Posterior vena cava (tissue), 2 donors: ENCODE results near the gene ZMYND8. TPM values are rescaled to one million over a fixed set of nuclear protein-coding genes. Genes with fewer than 3 reads are reported as not detected.
"Not testable (repeated sequence)": the region's sequence is repeated elsewhere in the genome, so short reads cannot be mapped to it uniquely, and the experiment has no call there.

Experiments used
- DNase-seq: peaks from one replicate; pipeline ENCODE4 v3.0.0-alpha.2; 2020; ENCODE audit warnings: low spot score
- intact Hi-C, 2 donors: fragments of 100-400 bp; cut with DNase I; formaldehyde crosslinking; loops; one replicate each; pipeline versions ENCODE4 v1.14.1 to v1.14.2; 2022 to 2023
- total RNA-seq, 2 donors: library from RNA; stranded (reverse); fragmentation: NEBNext Ultra II Directional; extraction: Animal tissue kit (Norgen Biotek cat#: 25700); gene quantifications; one replicate each; pipeline ENCODE4 v1.2.1, GENCODE V29; 2021
- donor health status: DM: yes; HTN: yes; CAD: no.
- donor health status: DM: yes; HTN: yes; CAD: no.

The ZMYND8 gene
- total RNA-seq, 2 donors from 2014 or later, result 28.0 to 29.3 TPM

DNA sequence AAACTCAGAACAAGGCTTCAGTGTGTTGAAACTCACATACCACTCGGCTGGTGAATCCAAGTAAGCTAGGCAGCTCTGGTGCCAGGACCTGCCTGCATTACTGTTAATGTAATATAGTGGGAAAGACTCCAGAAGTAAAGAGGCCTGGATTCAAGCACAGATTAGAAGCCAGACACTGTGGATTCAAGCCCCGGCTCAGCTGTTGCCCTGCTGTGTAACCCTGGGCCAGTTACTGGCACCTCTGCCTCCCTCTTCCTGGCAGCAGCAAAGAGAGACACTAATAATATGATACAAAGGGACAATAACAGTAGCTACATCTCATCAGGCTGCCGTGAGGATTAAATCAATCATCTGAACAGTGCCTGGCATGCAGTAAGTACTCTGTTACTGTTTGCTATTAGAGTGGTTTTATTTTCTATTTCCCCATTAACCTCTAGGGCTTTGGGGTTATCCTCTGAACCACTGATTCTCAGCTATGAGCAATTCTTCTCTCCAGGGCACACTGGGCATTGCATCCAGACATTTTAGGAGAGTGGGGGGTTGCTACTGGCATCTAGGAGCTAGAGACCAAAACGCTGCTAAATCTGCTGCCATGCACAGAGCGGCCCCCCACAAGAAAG lies 92.9 kb downstream of the ZMYND8 start:
- intact Hi-C loops, result no loop called here
- no peak for DNase-seq

- intact Hi-C loops, result no loop called here
- no peak for DNase-seq
These were observed 93.4 kb downstream of the ZMYND8 start for GRCh38 chr20:47263080-47263464.

- no peak for DNase-seq
- intact Hi-C loops, result no loop called here
These were observed 94.0 kb downstream of the ZMYND8 start for GRCh38 chr20:47262365-47263013.

- no peak for DNase-seq
- intact Hi-C loops, result no loop called here
These were observed 94.5 kb downstream of the ZMYND8 start for GRCh38 chr20:47262008-47262364.

- intact Hi-C loops, result not testable (repeated sequence)
These were observed 95.2 kb downstream of the ZMYND8 start for GRCh38 chr20:47261161-47261774.

DNA sequence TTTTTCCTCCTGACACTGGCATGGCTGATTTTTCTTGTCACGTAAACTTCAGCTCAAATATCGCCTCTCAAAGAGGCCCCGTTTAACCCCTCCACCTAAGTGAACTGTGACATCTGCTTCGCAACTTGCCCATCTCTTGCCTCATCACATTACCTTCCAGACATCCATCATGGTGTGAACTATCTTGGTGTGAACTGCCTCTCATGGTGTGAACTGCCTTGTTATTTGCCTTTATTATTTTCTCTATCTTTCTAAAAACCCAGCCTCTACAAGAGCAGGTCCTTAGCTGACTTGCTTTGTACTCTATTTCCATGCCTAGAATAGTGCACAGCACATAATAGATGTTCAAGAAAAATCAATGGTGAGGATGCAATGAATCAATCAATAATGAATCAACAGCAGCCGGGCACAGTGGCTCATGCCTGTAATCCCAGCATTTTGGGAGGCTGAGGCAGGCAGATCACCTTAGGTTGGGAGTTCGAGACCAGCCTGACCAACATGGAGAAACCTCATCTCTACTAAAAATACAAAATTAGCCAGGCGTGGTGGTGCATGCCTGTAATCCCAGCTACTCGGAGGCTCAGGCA lies 95.9 kb downstream of the ZMYND8 start:
- DNase-seq, intact Hi-C loops: not testable (repeated sequence)

More at GRCh38 chr20:47261161-47261774, 95.2 kb downstream of the ZMYND8 start:
- not testable (repeated sequence) for DNase-seq

- no peak for DNase-seq
- intact Hi-C loops, result no loop called here
These were observed 97.5 kb downstream of the ZMYND8 start for GRCh38 chr20:47258745-47259695.

DNA sequence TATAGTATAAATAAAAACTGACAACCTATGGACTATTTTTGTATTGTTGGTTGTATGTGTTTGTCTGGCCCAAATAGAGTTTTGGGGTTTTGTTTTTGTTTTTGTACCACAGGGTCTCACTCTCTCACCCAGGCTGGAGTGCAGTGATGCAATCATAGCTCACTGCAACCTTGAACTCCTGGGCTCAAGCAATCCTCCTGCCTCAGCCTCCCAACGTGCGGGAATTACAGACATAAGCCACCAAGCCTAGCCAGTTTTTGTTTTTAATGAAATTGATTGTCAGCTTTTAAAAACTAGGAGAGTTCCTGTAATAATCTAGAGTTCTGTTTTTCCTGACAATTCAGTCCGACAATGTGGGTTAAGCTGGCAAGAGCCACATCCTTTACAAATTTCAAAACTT lies 98.7 kb downstream of the ZMYND8 start:
- DNase-seq, result no peak
- intact Hi-C loops, result no loop called here

DNA sequence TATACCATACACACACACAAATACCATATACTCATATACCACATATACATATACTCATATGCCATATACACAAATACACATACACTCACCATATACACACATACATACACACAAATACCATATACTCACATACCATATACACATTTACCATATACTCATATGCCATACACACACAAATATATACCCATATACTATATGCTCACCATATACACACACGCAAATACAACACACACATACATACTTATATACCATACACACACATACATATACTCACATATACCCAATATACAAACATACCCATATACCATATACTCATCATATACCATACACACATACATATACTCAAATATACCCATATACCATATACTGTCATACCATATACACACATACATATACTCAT lies 99.2 kb downstream of the ZMYND8 start:
- DNase-seq, result no peak
- intact Hi-C loops, result no loop called here

- intact Hi-C loops, result no loop called here
- no peak for DNase-seq
These were observed 99.7 kb downstream of the ZMYND8 start for GRCh38 chr20:47256668-47257236.

DNA sequence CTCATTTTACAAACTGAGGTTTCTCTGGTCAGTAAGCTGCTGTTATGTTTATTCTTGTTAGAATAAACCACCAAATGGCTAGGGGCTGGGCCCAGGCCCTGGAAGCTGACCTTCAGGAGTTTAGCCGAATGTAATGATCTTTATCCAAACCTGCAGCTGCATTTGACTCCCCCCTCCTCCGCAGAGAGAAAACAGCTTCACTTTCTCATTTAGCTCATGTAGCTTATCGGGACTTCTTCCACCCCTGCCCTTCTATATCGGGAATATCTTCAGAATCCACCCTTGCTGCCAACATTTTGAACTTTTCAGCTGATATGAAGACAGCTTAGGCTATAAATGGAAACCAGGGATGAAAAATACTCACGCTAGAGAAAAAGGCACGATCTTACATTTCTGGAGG lies 102.6 kb downstream of the ZMYND8 start:
- intact Hi-C loops, result loop anchor here in 1 of 2 donors (5.0 kb wide), 1 partner anchor 1107 kb away; no protein-coding TSS in a partner anchor
- DNase-seq, result no peak

DNA sequence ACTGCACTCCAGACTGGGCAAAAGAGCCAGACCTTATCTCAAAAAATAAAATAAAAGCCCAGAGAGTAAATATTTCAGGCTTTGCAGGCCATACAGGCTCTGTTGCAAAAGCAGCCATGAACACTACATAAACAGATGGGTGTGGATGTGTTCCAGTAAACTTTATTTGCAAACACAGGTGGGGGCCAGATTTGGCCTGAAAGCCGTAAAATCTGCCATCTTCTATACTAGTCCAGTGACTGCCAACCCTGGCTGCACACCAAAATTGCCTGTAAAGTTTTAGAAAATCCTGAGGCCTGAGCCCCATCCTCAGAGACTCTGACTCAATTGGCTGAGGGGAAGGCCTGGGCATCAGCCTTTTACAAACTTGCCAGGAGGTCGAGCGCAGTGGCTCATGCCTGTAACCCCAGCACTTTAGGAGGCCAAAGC lies 103.6 kb downstream of the ZMYND8 start:
- no peak for DNase-seq
- intact Hi-C loops, result loop anchor here in 1 of 2 donors (5.0 kb wide), 1 partner anchor 1106 kb away; no protein-coding TSS in a partner anchor

DNA sequence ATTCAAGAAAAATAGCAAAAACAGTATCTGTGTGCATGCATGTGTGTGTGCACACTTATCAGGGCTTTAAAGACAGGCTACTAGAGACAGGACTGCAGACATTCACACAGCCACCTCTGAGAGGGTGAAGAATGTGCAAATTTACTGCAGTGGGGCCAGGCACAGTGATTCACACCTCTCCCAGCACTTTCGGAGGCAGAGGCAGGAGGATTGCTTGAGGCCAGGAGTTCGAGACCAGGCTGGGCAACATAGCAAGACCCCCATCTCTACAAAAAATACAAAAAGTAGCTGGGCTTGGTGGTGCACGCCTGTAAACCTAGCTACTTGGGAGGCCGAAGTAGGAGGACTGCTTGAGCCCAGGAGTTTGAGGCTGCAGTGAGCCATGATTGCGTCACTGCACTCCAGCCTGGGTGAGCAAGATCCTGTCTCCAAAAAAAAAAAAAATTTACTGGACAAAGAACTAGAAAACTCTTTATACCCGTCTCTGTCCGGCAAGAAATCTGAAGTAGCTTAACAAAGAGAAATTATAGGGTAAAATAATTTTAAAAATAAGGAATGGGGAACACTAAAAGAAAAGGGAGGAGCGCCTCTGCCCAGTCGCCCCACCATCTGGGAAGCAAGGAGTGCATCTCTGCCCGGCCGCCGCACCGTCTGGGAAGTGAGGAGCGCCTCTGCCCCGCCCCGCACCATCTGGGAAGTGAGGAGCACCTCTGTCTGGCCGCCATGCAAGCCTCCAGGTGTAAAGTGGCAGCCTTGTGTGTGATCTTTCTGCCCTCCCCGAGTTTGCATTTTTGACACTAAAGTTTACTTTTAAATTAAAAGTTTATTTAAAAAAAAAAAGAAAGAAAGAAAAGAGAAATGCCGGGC lies 105.1 kb downstream of the ZMYND8 start:
- intact Hi-C loops, result loop anchor here in 1 of 2 donors (5.0 kb wide), 1 partner anchor 1104 kb away; no protein-coding TSS in a partner anchor
- no peak for DNase-seq

DNA sequence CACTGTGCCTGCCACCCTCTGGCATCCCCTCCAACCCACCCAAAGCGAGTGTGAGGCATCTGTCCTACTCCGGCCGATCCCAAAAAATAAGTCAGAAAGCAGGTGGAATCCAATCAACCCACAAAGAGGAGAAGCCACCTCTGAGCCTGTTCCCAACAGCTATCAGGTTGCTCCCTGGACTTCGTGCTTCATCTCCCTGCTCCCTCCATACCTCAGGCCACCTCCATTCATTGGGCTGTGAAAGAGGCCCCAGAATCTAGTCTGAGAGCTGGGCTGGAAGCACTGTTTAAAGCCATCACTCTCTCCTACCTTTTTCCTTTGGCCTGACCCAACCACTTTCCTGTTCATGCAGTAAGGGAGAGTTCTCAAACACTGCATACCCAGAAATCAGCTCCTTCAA lies 106.1 kb downstream of the ZMYND8 start:
- no peak for DNase-seq
- intact Hi-C loops, result loop anchor here in 1 of 2 donors (5.0 kb wide), 1 partner anchor 1103 kb away; no protein-coding TSS in a partner anchor

DNA sequence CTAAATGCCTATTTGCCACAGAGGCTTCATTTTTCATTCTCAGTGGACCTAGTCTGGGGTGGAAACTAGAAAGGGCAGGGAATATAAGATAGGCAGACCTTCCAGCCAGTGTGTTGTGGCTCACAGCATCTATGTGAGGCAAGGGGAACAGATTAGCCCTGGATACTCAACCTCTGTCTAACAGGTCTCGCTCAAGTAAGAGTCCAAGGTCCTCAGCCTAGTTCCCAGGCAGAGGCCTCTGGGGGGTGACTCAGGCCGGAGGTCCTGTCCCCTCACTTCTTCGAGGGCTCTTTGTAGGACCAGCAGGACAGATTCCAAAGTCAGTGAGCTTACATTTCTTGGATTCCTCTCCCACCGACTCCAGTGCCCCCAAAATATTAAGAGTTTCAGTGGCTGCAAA lies 106.6 kb downstream of the ZMYND8 start:
- intact Hi-C loops, result loop anchor here in 1 of 2 donors (5.0 kb wide), 1 partner anchor 1103 kb away; no protein-coding TSS in a partner anchor
- DNase-seq, result no peak

GRCh38 chr20:47248448-47248966 lies 108.0 kb downstream of the ZMYND8 start:
- DNase-seq, result no peak
- intact Hi-C loops, result no loop called here

GRCh38 chr20:47247972-47248371 lies 108.5 kb downstream of the ZMYND8 start:
- DNase-seq, result no peak
- intact Hi-C loops, result no loop called here
